Measurements from ENCODE around the gene BEX1. TPM values are rescaled to one million over a fixed set of nuclear protein-coding genes. Genes with fewer than 3 reads are reported as not detected.

BEX1 gene
- total RNA-seq, 1 experiment from 2014 or later, result not detected

Other genes with a start within 250 kb of the BEX1 start
- 0.84 TPM for gene RAB40AL, start 126.9 kb downstream of the BEX1 start, total RNA-seq (2021; ENCODE audit: unreplicated experiment)
- gene NXF3, start 29.0 kb upstream of the BEX1 start, total RNA-seq (2021; ENCODE audit: unreplicated experiment), result 0.25 TPM
- gene BEX4, start 150.9 kb upstream of the BEX1 start, total RNA-seq (2021; ENCODE audit: unreplicated experiment), result 0.91 TPM
- 37.3 TPM for gene TCEAL8, start 191.0 kb upstream of the BEX1 start, total RNA-seq (2021; ENCODE audit: unreplicated experiment)
- not detected for gene TCEAL5, start 212.6 kb upstream of the BEX1 start, total RNA-seq (2021; ENCODE audit: unreplicated experiment)
- 35.7 TPM for gene BEX2, start 246.8 kb upstream of the BEX1 start, total RNA-seq (2021; ENCODE audit: unreplicated experiment)

All from HCT116 (cell line).